NT2/D1 (cell line): Measurements from ENCODE around the gene UBE2L3.

Source experiments
- SUZ12 ChIP-seq: IDR thresholded peaks from 2 replicates; pipeline ENCODE4 v1.6.1; 2011; ENCODE audit not compliant: insufficient read length, insufficient read depth; ENCODE audit errors: extremely low read depth
- YY1 ChIP-seq: IDR thresholded peaks from 2 replicates; pipeline ENCODE4 v1.6.1; 2011; ENCODE audit not compliant: insufficient read length, insufficient read depth

- no peak for TF ChIP-seq YY1
- no peak for TF ChIP-seq SUZ12
Observed at GRCh38 chr22:21626073-21626734, 58.7 kb downstream of the UBE2L3 start.
